SK-N-SH (cell line): ENCODE results near the gene TEX101. TPM values are rescaled to one million over a fixed set of nuclear protein-coding genes. Genes with fewer than 3 reads are reported as not detected.

Experiments used
- CTCF ChIA-PET: fragments of 300-600, 350-600 bp; formaldehyde crosslinking; extraction: SDS; loops from one replicate; lab custom pipeline; 2021; lab: Yijun Ruan, JAX
- POLR2A ChIA-PET: fragments of 350-600 bp; sonication (Branson Sonifier 250); formaldehyde crosslinking; extraction: SDS; loops from one replicate; lab custom pipeline; 2020; ENCODE audit warnings: antibody characterized with exemption, inconsistent platforms; lab: Yijun Ruan, JAX
- DNase-seq: peaks from one replicate; pipeline ENCODE4 v3.0.0; 2012
- H2AFZ ChIP-seq: fragments of 200-600 bp; sonication (generic); 2 replicates; pipeline ENCODE4 v1.8.1; 2016; ENCODE audit warnings: antibody characterized with exemption, mild to moderate bottlenecking, low read depth
- H3F3A ChIP-seq: fragments of 200-600 bp; sonication (generic); replicated peaks from 2 replicates; pipeline ENCODE3; 2016; ENCODE audit warnings: antibody characterized with exemption, mild to moderate bottlenecking; ENCODE audit not compliant: insufficient read depth
- H3K27ac ChIP-seq, 2 experiments: fragments of 200-500 bp in 1 of 2; fragments of 200-600 bp in 1 of 2; sonication (Bioruptor generic) in 1 of 2; sonication (generic), shearing (Covaris generic) in 1 of 2; 2 replicates each; pipeline versions ENCODE4 v1.5.1 to v1.6.1; 2014 to 2016; ENCODE audit warnings: low read depth in 2 of 2, inconsistent platforms in 1 of 2, low read length in 1 of 2, mild to moderate bottlenecking in 1 of 2, mixed read lengths in 1 of 2
- H3K27me3 ChIP-seq: fragments of 200-600 bp; sonication (generic), shearing (Covaris generic); 2 replicates; pipeline ENCODE4 v1.6.1; 2016; ENCODE audit warnings: mixed run types; ENCODE audit not compliant: insufficient read depth
- H3K36me3 ChIP-seq, 2 experiments: fragments of 200-500 bp in 1 of 2; fragments of 200-600 bp in 1 of 2; sonication (Bioruptor generic) in 1 of 2; sonication (generic) in 1 of 2; replicated peaks in 1 of 2; 2 replicates each; pipeline versions ENCODE3 to v1.5.1; 2014 to 2016; ENCODE audit warnings: low read length in 1 of 2, mild to moderate bottlenecking in 1 of 2; ENCODE audit not compliant: insufficient read depth in 2 of 2, control insufficient read depth in 1 of 2
- H3K4me1 ChIP-seq, 2 experiments: fragments of 200-500 bp in 1 of 2; fragments of 200-600 bp in 1 of 2; sonication (Bioruptor generic) in 1 of 2; sonication (generic), shearing (Covaris generic) in 1 of 2; 2 replicates each; pipeline versions ENCODE4 v1.5.1 to v1.6.1; 2014 to 2016; ENCODE audit warnings: low read depth in 1 of 2, low read length in 1 of 2, mixed run types in 1 of 2; ENCODE audit not compliant: insufficient read depth in 2 of 2, control insufficient read depth in 1 of 2
- H3K4me2 ChIP-seq: fragments of 200-600 bp; sonication (generic), shearing (Covaris generic); 2 replicates; pipeline ENCODE4 v1.6.1; 2017; ENCODE audit warnings: mixed run types
- H3K4me3 ChIP-seq, 2 experiments: fragments of 200-500 bp in 1 of 2; fragments of 200-600 bp in 1 of 2; sonication (Bioruptor generic) in 1 of 2; sonication (generic), shearing (Covaris generic) in 1 of 2; 2 replicates each; pipeline versions ENCODE4 v1.5.1 to v1.8.1; 2014 to 2016; ENCODE audit warnings: low read depth in 2 of 2, inconsistent platforms in 1 of 2, low read length in 1 of 2, mild to moderate bottlenecking in 1 of 2, mixed read lengths in 1 of 2, moderate library complexity in 1 of 2
- H3K79me2 ChIP-seq: fragments of 200-600 bp; sonication (generic); 2 replicates; pipeline ENCODE4 v1.8.1; 2017; ENCODE audit warnings: mild to moderate bottlenecking; ENCODE audit not compliant: insufficient read depth
- H3K9ac ChIP-seq: fragments of 200-600 bp; sonication (generic); 2 replicates; pipeline ENCODE4 v1.6.1; 2017; ENCODE audit warnings: mixed run types
- H3K9me2 ChIP-seq: fragments of 200-600 bp; sonication (generic); 2 replicates; pipeline ENCODE4 v1.6.1; 2017; ENCODE audit warnings: mixed run types
- H3K9me3 ChIP-seq: fragments of 200-600 bp; sonication (generic); 2 replicates; pipeline ENCODE4 v1.6.1; 2017; ENCODE audit warnings: mixed run types, mild to moderate bottlenecking, moderate library complexity
- H4K20me1 ChIP-seq: fragments of 200-600 bp; sonication (generic); 2 replicates; pipeline ENCODE4 v1.6.1; 2017; ENCODE audit warnings: mild to moderate bottlenecking, mixed run types; ENCODE audit not compliant: insufficient read depth
- CHD2 ChIP-seq: fragments of 150-350 bp; IDR thresholded peaks from 2 replicates; pipeline ENCODE4 v1.6.1; 2018; ENCODE audit warnings: low read length; ENCODE audit not compliant: partially characterized antibody
- ELF1 ChIP-seq: IDR thresholded peaks from 2 replicates; pipeline ENCODE4 v1.4.0; 2012
- EZH2phosphoT487 ChIP-seq: fragments of 200-600 bp; sonication (generic); IDR thresholded peaks from 2 replicates; pipeline ENCODE4 v1.6.1; 2017; ENCODE audit warnings: low read depth, mixed run types, mild to moderate bottlenecking, antibody characterized with exemption, moderate library complexity, borderline replicate concordance
- GATA2 ChIP-seq: sonication (generic); formaldehyde crosslinking; IDR thresholded peaks from 2 replicates; pipeline ENCODE4 v1.5.0; 2020; ENCODE audit warnings: mild to moderate bottlenecking, missing genetic modification reagents
- MEF2A ChIP-seq: IDR thresholded peaks from 2 replicates; pipeline ENCODE4 v1.4.0; 2012; ENCODE audit warnings: low read depth, borderline replicate concordance
- MXI1 ChIP-seq: IDR thresholded peaks from 2 replicates; pipeline ENCODE4 v1.6.1; 2012; ENCODE audit warnings: mild to moderate bottlenecking, low read depth, low read length, improper control_type of control experiment
- PBX3 ChIP-seq: IDR thresholded peaks from 2 replicates; pipeline ENCODE4; 2012
- POLR2AphosphoS5 ChIP-seq: IDR thresholded peaks from 2 replicates; pipeline ENCODE4 v1.6.1; 2012; ENCODE audit warnings: low read depth, low read length
- RAD21 ChIP-seq: IDR thresholded peaks from 2 replicates; pipeline ENCODE4 v1.6.1; 2012; ENCODE audit warnings: mild to moderate bottlenecking, low read length
- RCOR1 ChIP-seq: fragments of 150-350 bp; IDR thresholded peaks from 2 replicates; pipeline ENCODE4 v1.6.1; 2017; ENCODE audit warnings: antibody characterized with exemption, low read length
- RFX5 ChIP-seq: IDR thresholded peaks from 2 replicates; pipeline ENCODE4 v1.6.1; 2012; ENCODE audit warnings: mild to moderate bottlenecking, improper control_type of control experiment, low read length
- RXRA ChIP-seq: IDR thresholded peaks from 2 replicates; pipeline ENCODE4 v1.4.0; 2012; ENCODE audit warnings: low read depth, mild to moderate bottlenecking, borderline replicate concordance
- SMC3 ChIP-seq: IDR thresholded peaks from 2 replicates; pipeline ENCODE4 v1.6.1; 2012; ENCODE audit warnings: low read depth, low read length, improper control_type of control experiment
- TCF12 ChIP-seq: IDR thresholded peaks from 2 replicates; pipeline ENCODE4 v1.4.0; 2012
- TEAD4 ChIP-seq: IDR thresholded peaks from 2 replicates; pipeline ENCODE4 v1.4.0; 2012; ENCODE audit warnings: mild to moderate bottlenecking, borderline replicate concordance; ENCODE audit not compliant: insufficient read depth
- WGBS: methylation state at CpG from one replicate; pipeline ENCODE4 v1.1.6; 2017; ENCODE audit warnings: low lambda C conversion rate; 5-methylcytosine and 5-hydroxymethylcytosine counted together
- polyA plus RNA-seq, 3 experiments: library from polyadenylated mRNA; depleted of rRNA; stranded (reverse); fragments of >200 nt; gene quantifications; 2 replicates each; pipeline ENCODE4 v1.2.3, GENCODE V29; 2012
- TF ChIP-seq, protein P1 (sequence below): IDR thresholded peaks from 2 replicates; pipeline ENCODE4 v1.4.0; 2012; ENCODE audit warnings: low read depth, borderline replicate concordance
- TF ChIP-seq, protein P2 (sequence below): fragments of 150-350 bp; IDR thresholded peaks from 2 replicates; pipeline ENCODE4 v1.6.1; 2017; ENCODE audit warnings: antibody characterized with exemption, low read length, low read depth, borderline replicate concordance

Gene TEX101
- polyA plus RNA-seq, 1 of the 3 experiments (the other 2 are of a cell fraction): 0.07 TPM

GRCh38 chr19:43452582-43452981 lies 37.9 kb downstream of the TEX101 start:
- Histone ChIP-seq H3K9me3 (no peaks in the 10 kb centered on the region), H3K36me3 (no peaks in the 10 kb centered on the region), H4K20me1 (no peaks in the 10 kb centered on the region), H2AFZ (no peak overlapping the region), H3K4me1 (peaks cover 0 to under 1% of the 10 kb centered on the region in 2 experiments; a peak in 1 of 4 replicates), H3K27me3 (no peaks in the 10 kb centered on the region), H3K4me2 (no peak overlapping the region), H3K4me3 (no peak overlapping the region), H3K79me2 (no peaks in the 10 kb centered on the region), H3K9ac (no peak overlapping the region), H3F3A (no peaks in the 10 kb centered on the region), H3K9me2 (no peaks in the 10 kb centered on the region), H3K27ac (no peak overlapping the region)
- TF ChIP-seq ELF1 (no peak), SMC3 (no peak), CHD2 (no peak), RCOR1 (no peak), TEAD4 (no peak), GATA2 (CRISPR knock-in tag) (no peak), RAD21 (no peak)
- TF ChIP-seq, protein P1, sequence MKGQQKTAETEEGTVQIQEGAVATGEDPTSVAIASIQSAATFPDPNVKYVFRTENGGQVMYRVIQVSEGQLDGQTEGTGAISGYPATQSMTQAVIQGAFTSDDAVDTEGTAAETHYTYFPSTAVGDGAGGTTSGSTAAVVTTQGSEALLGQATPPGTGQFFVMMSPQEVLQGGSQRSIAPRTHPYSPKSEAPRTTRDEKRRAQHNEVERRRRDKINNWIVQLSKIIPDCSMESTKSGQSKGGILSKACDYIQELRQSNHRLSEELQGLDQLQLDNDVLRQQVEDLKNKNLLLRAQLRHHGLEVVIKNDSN: no peak
- ChIA-PET POLR2A (no interaction called here), CTCF (interaction anchor here (1.1 kb wide), 1 partner anchor 67 kb away, joined by 3 read pairs; no protein-coding TSS in a partner anchor)
- no peak for DNase-seq
- WGBS: 15% methylated on average over 3 of the region's 3 CpGs

DNA sequence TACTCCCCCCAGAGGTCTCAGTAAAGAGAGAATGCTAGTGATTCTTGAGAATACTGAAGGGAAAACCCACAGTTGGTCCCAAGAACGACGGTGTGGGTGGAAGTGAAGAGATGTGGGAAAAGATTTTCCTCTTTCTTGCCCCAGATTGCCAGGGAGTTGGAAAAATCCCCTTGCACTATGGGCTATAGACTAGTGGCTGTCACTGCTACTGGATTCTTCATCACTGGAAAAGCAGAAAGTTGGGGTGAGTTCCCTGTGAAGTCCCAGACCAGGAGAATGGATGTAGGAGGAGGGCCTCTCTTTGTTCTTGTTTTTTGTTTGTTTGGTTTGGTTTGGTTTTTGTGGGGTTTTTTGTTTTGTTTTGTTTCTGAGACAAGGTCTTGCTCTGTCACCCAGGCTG lies 39.3 kb downstream of the TEX101 start:
- ChIA-PET POLR2A (no interaction called here), CTCF (interaction anchor here (4.9 kb wide), 1 partner anchor 66 kb away, joined by 31 read pairs; no protein-coding TSS in a partner anchor)
- H3F3A ChIP-seq: no peaks in the 10 kb centered on the region
- H3K79me2 ChIP-seq: no peaks in the 10 kb centered on the region
- H3K27me3 ChIP-seq: no peaks in the 10 kb centered on the region
- H3K27ac ChIP-seq: no peak overlapping the region
- H4K20me1 ChIP-seq: no peaks in the 10 kb centered on the region
- no peak overlapping the region for H2AFZ ChIP-seq
- TF ChIP-seq MEF2A (no peak), PBX3 (no peak), TCF12 (no peak), RXRA (no peak), MXI1 (no peak), RCOR1 (no peak), POLR2AphosphoS5 (no peak), EZH2phosphoT487 (no peak), GATA2 (CRISPR knock-in tag) (no peak), RFX5 (no peak), TEAD4 (no peak)
- TF ChIP-seq, protein P2, sequence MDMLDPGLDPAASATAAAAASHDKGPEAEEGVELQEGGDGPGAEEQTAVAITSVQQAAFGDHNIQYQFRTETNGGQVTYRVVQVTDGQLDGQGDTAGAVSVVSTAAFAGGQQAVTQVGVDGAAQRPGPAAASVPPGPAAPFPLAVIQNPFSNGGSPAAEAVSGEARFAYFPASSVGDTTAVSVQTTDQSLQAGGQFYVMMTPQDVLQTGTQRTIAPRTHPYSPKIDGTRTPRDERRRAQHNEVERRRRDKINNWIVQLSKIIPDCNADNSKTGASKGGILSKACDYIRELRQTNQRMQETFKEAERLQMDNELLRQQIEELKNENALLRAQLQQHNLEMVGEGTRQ: no peak
- TF ChIP-seq, protein P1: no peak
- no peak overlapping the region for H3K4me2 ChIP-seq
- no peaks in the 10 kb centered on the region for H3K9me3 ChIP-seq
- peaks cover 0 to 5% of the 10 kb centered on the region in 2 experiments; a peak in 1 of 4 replicates for H3K4me1 ChIP-seq
- H3K4me3 ChIP-seq: no peak overlapping the region
- no peak overlapping the region for H3K9ac ChIP-seq
- WGBS: 25% methylated on average over 2 of the region's 2 CpGs
- H3K36me3 ChIP-seq: no peaks in the 10 kb centered on the region
- no peaks in the 10 kb centered on the region for H3K9me2 ChIP-seq
- no peak for DNase-seq
